ENCODE measurements around the gene PLEKHA7.
"Not testable (repeated sequence)": the region's sequence is repeated elsewhere in the genome, so short reads cannot be mapped to it uniquely, and the experiment has no call there.

The PLEKHA7 gene, protein sequence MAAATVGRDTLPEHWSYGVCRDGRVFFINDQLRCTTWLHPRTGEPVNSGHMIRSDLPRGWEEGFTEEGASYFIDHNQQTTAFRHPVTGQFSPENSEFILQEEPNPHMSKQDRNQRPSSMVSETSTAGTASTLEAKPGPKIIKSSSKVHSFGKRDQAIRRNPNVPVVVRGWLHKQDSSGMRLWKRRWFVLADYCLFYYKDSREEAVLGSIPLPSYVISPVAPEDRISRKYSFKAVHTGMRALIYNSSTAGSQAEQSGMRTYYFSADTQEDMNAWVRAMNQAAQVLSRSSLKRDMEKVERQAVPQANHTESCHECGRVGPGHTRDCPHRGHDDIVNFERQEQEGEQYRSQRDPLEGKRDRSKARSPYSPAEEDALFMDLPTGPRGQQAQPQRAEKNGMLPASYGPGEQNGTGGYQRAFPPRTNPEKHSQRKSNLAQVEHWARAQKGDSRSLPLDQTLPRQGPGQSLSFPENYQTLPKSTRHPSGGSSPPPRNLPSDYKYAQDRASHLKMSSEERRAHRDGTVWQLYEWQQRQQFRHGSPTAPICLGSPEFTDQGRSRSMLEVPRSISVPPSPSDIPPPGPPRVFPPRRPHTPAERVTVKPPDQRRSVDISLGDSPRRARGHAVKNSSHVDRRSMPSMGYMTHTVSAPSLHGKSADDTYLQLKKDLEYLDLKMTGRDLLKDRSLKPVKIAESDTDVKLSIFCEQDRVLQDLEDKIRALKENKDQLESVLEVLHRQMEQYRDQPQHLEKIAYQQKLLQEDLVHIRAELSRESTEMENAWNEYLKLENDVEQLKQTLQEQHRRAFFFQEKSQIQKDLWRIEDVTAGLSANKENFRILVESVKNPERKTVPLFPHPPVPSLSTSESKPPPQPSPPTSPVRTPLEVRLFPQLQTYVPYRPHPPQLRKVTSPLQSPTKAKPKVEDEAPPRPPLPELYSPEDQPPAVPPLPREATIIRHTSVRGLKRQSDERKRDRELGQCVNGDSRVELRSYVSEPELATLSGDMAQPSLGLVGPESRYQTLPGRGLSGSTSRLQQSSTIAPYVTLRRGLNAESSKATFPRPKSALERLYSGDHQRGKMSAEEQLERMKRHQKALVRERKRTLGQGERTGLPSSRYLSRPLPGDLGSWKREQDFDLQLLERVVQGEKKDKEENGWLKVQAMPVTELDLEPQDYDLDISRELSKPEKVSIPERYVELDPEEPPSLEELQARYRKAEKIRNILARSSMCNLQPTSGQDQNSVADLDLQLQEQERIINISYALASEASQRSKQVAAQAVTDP

DNA sequence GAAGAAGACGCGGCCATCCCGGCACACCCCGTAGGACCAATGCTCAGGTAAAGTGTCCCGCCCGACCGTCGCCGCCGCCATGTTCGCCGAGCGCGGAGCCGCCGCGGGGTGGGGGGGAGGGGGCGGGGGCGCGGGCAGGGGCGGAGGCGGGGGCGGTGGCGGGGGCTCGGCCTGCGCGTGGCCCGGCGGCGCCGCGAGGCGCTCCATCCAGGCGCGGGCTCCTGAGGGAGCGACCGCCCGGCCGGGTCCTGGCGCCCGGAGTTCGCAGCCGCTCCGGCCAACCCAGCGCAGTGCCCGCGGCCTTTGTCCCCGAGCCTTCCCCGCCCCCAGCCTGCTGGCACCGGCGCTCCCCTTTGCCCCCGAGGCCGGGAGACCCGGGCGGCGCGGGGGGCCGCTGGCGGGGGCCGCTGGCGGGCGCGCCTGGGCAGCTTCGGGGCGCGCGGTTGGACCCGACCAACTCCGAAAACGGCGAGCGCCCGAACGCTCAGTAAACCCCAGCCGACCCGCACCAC is at the start of gene PLEKHA7:
Gene PLEKHA7, minus strand, starts transcription at position 94 of the 512 bp plus-strand sequence. Its CDS starts 13 bp downstream, at position 81.
- in situ Hi-C loops (cut with MboI; ENCODE audit: low sequenced_read_pairs), result no loop called here

DNA sequence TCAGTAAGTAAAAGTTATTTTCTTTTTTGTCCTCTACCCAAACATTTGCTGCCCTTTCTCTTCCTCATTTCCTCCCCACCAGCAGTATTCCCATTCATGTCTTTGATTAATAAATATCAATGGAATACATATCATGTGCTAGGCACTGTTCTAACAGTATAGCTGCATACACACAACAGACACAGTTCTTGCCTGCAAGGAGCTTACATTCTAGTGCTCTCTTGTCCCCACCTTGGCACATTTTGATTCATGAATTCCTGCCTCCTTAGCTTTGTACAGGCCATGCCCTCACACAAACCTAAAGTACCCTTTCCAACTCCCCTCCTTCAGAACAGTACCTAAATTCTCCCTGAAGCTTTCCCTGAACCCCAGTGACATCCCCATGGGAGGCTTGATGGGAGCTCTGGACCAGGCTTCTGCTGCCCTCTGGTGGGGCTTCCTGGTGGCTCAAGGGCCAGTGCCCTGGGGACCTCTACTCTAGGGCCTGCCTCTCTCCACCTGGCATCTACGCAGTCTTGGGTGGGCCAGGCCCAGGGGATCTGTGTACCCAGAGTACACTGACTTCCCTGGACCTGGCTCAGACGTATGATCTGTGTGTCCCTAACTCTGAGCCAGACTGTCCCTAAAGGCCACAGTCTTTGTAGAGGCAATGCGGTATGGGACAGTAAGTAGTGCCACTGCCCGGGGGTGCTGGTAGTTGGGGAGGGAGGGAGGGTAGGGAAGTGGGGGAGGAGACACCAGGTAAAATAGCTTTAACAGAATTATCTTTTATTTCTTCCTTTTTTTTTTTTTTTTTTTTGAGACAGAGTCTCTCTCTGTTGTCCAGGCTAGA is 49.2 kb upstream of the PLEKHA7 start:
- in situ Hi-C loops (cut with MboI; ENCODE audit: low sequenced_read_pairs), result loop anchor here (25.0 kb wide), 1 partner anchor 276 kb away; no protein-coding TSS in a partner anchor

DNA sequence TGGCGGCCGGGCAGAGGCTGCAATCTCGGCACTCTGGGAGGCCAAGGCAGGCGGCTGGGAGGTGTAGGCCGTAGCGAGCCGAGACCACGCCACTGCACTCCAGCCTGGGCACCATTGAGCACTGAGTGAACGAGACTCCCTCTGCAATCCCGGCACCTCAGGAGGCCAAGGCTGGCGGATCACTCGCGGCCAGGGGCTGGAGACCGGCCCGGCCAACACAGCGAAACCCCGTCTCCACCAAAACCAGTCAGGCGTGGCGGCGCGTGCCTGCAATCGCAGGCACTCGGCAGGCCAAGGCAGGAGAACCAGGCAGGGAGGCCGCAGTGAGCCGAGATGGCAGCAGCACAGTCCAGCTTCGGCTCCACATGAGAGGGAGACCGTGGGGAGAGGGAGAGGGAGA is 36.9 kb upstream of the PLEKHA7 start:
- in situ Hi-C loops (cut with MboI; ENCODE audit: low sequenced_read_pairs), result loop anchor here (25.0 kb wide), 1 partner anchor 264 kb away; no protein-coding TSS in a partner anchor

DNA sequence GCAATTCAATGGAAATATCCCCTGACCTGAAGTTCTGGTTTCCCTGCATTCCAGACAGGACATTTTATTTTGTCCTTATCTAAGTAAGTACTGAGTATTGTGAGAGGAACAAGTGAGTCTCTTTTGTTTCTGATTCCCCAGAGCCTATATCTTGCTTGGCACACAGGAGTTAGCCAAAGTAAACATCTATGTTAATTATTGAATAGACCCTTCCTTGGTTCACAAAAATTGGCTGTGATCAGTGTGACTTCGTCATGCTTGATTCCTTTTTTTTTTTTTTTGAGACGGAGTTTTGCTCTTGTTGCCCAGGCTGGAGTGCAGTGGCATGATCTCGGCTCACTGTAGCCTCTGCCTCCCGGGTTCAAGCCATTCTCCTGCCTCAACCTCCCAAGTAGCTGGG is 34.3 kb upstream of the PLEKHA7 start:
- in situ Hi-C loops (cut with MboI; ENCODE audit: low sequenced_read_pairs), result not testable (repeated sequence)

DNA sequence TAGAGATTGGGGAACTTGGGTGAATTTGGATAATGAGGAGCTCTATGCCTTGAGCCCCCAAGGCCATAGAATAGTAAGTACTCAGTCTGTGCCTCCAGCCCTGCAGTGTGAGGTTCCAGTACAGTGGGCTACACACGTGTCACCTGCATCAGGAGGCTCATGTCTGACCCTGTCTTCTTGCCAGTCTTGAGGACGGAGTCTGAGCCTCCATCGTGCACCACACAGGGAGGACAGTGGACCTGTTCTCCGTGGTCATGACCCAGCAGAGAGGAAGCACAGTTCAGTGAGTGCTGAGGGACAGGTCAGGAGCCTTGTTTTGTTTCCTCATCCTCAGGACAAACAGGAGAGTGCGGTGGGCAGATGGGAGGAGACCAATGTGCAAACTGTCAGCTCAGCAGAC is 32.5 kb upstream of the PLEKHA7 start:
- in situ Hi-C loops (cut with MboI; ENCODE audit: low sequenced_read_pairs), result no loop called here

DNA sequence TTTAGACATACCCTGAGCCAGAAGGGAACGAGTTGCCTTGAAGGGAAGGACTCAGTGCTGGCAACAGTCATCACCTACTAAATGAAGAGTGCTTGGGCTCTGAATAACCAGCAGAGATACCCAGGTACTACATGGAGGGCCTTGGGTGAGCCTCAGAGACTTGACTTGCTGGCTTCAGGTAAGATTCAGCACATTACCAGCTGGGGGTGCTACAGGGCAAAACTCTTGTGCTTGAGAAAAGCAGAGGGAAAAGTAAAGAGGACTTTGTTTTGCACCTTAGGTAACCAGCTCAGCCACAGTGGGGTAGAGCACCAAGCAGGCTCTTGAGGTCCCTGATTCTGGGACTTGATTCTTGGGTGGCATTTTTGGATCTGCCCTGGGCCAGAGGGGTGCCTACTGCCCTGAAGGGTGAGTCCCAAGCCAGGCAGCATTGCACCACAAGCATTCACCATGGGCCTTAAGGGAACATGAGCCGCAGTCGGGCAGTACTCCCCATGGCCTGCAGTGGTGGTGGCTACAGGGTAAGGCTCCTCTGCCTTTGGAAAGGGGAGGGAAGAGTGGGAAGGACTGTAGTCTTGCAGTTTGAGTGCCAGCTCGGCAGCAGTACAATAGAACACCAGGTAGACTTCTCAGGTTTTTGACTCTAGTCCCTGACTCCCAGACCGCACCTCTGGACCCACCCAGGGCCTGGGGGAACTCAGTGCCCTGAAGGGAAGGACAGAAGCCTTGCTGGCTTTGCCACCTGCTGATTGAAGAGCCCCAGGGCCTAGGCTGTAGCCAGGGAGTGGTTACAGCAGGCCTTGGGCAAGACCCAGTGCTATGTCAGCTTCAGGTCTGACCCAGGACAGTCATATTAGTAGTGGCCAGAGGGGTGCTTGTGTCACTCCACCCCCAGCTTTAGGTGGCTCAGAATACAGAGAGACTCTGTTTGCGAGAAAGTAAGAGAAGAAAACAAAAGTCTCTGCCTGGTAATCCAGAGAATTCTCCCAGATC is 22.7 kb upstream of the PLEKHA7 start:
- in situ Hi-C loops (cut with MboI; ENCODE audit: low sequenced_read_pairs), result no loop called here

DNA sequence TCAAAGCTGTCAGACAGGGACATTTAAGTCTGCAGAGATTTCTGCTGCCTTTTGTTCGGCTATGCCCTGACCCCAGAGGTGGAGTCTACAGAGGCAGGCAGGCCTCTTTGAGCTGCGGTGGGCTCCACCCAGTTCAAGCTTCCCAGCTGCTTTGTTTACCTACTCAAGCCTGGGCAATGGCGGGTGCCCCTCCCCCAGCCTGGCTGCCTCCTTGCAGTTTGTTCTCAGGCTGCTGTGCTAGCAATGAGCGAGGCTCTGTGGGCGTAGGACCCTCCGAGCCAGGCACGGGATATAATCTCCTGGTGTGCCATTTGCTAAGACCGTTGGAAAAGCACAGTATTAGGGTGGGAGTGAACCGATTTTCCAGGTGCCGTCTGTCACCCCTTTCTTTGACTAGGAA is 19.8 kb upstream of the PLEKHA7 start:
- in situ Hi-C loops (cut with MboI; ENCODE audit: low sequenced_read_pairs), result not testable (repeated sequence)

DNA sequence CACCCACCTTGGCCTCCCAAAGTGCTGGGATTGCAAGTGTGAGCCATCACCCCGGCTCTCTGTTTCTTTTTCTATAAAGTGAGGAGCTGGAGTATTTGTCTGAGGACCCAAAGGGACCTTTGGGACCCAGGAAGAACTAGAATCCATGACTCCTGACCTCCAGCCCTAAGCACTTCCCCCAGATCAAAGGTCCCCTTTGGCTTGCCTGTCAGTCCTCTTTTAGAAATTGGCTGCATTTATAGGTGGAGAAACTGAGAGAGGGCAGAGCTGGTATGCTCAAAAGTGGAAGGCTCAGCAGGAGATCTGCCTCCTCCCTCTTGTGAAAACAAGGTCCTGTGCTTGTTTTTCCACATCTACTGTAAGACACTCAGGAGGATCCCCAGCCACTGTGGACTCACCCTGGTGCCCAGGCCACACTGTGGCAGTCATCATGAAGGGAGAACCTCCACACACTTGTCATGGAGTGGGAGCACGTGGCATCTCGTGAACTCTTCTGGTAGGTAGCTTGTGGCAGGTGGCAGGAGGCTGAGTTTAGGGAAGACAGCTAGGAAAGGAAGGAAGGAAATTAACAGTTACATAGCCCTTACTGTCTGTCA is 12.4 kb upstream of the PLEKHA7 start:
- in situ Hi-C loops (cut with MboI; ENCODE audit: low sequenced_read_pairs), result no loop called here

DNA sequence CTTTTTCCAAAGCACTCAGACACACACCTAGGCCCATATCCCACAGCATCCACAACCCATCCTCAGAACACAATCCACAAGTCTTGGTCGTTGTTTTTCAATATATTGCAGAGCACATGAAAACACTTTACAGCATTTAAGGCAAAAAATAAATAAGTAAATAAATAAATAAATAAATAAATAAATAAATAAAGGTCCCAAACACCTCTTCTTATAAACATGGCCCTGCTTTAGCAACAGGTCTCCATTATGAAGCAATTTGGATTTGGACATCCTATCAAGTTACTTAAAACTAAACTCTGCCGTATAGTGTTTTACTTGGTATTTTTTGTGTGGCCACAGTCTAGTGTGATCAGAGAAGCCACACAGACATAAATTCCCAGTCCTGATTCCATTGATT is 10.7 kb upstream of the PLEKHA7 start:
- in situ Hi-C loops (cut with MboI; ENCODE audit: low sequenced_read_pairs), result no loop called here

DNA sequence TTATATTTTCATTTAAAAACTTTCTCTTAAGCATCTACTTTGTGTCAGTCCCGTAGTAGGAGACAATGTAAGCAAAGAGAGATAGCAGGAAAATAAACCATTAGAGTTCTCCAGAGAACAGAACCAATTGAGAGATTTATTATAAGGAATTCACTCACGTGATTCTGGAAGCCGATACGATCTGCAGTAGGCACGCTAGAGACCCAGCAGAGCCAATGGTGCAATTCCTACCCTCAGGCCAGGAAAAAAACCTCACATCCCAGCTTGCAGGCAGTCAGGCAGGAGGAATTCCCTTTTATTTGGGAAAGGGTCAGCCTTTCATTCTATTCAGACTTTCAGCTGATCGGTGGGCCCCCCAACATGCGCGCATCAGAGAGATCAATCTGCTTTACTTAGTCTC is 7.3 kb upstream of the PLEKHA7 start:
- in situ Hi-C loops (cut with MboI; ENCODE audit: low sequenced_read_pairs), result no loop called here

DNA sequence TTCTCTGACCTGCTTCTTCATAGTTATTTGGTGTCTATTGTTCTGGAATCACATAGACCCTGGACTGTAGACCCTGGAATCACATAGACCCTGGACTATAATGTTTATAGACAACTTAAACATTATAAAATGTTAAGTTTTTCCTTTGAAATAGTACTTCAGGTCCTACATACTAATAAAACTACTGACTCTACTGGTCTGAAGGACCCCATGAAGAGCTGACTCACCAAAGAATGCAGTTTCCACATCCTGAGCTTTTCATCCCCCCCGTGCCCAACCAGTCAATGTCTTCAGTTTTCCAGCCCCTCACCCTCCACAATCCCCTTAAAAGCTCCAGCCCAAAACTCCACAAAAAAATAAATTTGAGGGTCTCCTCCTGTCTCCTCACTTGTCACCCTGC is 6.6 kb upstream of the PLEKHA7 start:
- in situ Hi-C loops (cut with MboI; ENCODE audit: low sequenced_read_pairs), result no loop called here

DNA sequence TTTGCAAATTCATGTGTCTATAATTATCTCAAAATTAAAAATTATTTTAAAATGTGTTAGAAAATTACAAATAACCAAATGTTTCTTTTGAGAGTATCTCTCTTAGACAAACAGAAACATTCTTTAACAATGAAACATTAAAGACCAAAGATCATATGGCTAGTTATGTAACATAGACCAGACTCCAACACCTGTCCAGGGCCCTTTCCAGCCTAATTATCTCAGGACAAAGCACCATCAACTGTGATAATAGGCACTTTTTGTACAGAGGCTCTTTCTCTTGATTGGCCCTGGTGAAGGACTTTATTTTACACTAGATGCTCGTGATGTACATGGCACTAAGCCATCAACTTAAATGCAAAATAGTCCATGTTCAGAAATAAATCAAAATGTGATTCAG is 5.0 kb upstream of the PLEKHA7 start:
- in situ Hi-C loops (cut with MboI; ENCODE audit: low sequenced_read_pairs), result no loop called here

DNA sequence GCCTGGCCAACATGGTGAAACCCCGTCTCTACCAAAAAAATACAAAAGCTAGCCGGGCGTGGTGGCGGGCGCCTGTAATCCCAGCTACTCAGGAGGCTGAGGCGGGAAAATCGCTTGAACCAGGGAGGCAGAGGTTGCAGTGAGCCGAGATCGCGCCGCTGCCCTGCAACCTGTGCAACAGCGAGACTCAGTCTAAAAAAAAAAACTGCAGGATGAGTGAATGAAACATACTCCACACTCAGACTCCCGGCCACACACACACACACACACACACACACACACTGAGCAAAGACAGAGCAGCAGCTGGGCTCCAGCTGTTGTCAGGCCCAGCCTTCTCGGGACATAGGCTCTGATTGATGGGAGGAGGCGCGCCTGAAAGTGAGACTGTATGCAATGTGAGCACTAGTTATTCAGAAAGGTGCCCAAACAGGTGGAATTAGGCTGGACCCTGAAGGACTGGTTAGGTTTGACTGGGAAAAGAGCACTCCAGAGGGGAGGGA is 1.5 kb upstream of the PLEKHA7 start:
- in situ Hi-C loops (cut with MboI; ENCODE audit: low sequenced_read_pairs), result no loop called here

DNA sequence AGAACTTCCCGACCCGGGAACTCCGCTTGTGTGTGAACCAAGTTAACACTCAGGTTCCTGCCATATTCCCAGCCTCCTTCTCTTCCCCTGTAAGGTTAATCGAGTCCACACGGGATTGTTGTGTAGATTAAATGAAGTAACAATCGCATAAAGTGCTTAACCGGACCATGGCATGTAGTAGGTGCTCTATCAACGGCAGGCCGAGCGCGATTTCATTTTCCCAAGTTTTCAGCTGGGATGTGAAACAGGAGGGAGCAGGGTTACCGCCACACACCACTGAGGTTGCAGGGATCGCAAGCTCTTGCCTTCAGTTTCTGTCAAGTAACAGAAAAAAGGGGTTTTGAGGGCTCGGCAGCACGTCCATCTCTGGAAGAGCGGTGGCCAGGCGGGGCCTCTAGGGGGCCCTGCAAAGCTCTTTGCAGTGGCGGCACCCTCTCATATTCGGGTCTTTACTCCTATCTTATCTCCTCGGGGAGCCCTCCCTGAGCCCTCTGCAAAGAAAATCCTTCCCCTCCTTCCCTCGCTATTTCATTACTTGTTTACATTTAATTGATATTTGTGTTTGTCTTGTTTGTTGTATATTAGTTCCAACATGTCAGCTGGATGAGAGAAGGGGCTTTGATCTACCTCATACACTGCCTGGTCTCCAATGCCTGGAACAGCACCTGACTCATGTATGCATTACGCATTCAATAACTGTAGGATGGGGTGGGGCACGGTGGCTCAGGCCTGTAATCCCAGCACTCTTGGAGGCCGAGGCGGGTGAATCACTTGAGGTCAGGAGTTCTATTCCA is 816 bp upstream of the PLEKHA7 start:
- in situ Hi-C loops (cut with MboI; ENCODE audit: low sequenced_read_pairs), result no loop called here

DNA sequence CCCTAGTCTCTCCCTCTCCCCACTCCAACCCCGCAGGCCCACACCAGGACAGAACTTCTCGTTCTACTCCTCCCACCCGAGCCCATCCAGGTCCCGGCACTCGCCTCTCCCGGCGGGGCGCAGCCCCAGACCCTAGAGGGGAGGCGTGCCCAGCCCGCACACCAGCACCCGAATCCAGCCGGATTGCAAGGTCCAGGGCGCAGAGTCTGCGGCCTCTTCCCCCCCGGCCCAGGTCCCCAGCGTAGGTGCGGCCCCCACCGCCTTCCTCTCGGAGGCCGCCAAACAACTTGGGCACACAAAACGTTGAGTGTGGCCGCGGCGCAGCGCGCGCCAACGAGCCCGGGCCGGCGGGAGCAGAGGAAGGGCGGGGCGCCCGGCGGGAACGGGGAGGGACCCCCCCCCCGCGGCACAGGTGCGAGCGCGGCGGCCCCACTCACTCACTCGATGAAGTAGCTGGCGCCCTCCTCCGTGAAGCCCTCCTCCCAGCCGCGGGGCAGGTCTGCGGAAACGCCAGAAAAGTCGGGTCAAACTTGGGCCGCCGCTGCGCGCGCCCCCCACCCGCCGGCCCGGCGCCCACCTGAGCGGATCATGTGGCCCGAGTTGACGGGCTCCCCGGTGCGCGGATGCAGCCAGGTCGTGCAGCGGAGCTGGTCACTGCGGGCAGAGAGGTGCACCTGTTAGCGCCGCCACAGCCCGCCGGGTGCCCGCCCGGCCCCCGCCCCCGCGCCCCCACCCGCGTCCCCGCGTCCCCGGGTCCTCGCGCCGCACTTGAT is 480 bp downstream of the PLEKHA7 start:
- in situ Hi-C loops (cut with MboI; ENCODE audit: low sequenced_read_pairs), result no loop called here

DNA sequence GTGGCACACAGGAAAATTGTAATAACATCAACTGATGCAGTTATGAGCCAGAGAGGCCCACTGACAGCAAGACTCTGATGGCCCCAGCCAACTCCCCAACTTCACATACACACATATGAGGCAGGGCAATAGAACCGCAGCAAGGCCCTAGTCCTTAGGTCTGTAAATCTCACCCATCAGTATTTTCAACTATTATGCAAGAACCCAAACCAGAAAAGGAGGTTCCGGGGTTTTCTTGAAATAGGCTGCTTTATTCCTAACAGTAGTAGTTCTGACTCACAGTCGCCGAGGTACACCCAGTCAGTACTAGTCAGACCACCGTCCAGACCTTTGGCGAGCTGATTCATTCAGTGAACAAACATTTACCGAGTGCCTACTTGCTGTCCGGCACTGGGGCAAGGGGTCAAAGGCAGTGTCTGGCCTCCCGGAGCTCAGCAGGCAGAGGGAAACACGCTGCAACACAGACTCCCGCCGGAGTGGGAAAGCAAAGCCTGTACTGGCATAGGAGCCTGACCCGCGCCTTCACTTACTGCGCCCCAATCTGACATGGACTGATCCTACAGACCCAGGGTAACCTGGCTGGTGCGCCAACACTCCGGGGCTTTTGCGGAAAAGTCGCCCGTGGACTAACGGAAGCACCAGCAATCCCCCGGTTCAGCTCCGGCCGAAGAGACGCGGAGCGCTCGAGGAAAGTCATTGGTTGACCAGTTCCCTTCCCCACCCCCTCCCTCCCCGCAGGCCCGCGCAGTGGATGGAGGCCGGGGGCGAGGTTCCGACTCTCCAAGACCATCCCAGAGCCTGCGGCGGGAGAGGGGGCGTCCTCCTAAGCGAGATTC is 1.3 kb downstream of the PLEKHA7 start:
- in situ Hi-C loops (cut with MboI; ENCODE audit: low sequenced_read_pairs), result no loop called here
